Spleen (tissue), 11 donors: Measurements from ENCODE around the gene BNIP3. TPM values are rescaled to one million over a fixed set of nuclear protein-coding genes. Genes with fewer than 3 reads are reported as not detected.

ENCODE experiments used
- DNase-seq: peaks from one replicate; pipeline ENCODE4 v3.0.0-alpha.2; 2020
- H3K27ac ChIP-seq, 8 donors: fragments of 200-600 bp; sonication (generic) in 7 of 8; 1 replicate in 4 of 8; 2 replicates in 4 of 8; pipeline versions ENCODE4 v1.5.0 to v1.8.0; 2016 to 2021; ENCODE audit warnings: inconsistent platforms in 4 of 8, mild to moderate bottlenecking in 4 of 8, moderate library complexity in 1 of 8
- H3K27me3 ChIP-seq, 7 donors: fragments of 200-600 bp; sonication (generic) in 6 of 7; replicated peaks in 1 of 7; 1 replicate in 4 of 7; 2 replicates in 3 of 7; pipeline versions ENCODE4 v1.5.0 to v1.8.0; 2016 to 2021; ENCODE audit warnings: inconsistent platforms in 3 of 7, mild to moderate bottlenecking in 1 of 7
- H3K36me3 ChIP-seq, 6 donors: fragments of 200-600 bp; sonication (generic) in 5 of 6; 1 replicate in 4 of 6; 2 replicates in 2 of 6; pipeline versions ENCODE4 v1.5.0 to v1.8.0; 2016 to 2021; ENCODE audit warnings: inconsistent platforms in 2 of 6
- H3K4me1 ChIP-seq, 6 donors: fragments of 200-600 bp; sonication (generic) in 5 of 6; 1 replicate in 3 of 6; 2 replicates in 3 of 6; pipeline versions ENCODE4 v1.5.0 to v1.8.0; 2016 to 2021; ENCODE audit warnings: inconsistent platforms in 3 of 6
- H3K4me3 ChIP-seq, 8 donors: fragments of 200-600 bp; sonication (generic) in 7 of 8; 1 replicate in 4 of 8; 2 replicates in 4 of 8; pipeline versions ENCODE4 v1.5.0 to v1.8.0; 2016 to 2021; ENCODE audit warnings: inconsistent platforms in 4 of 8, mild to moderate bottlenecking in 4 of 8, moderate library complexity in 2 of 8
- H3K9me3 ChIP-seq, 8 donors: fragments of 200-600 bp; sonication (generic) in 7 of 8; 1 replicate in 4 of 8; 2 replicates in 4 of 8; pipeline versions ENCODE4 v1.5.0 to v1.8.0; 2016 to 2021; ENCODE audit warnings: inconsistent platforms in 4 of 8
- POLR2A ChIP-seq, 3 donors: fragments of 450-650 bp; IDR thresholded peaks; one replicate each; pipeline ENCODE4 v1.5.1; 2017; ENCODE audit warnings: antibody characterized with exemption in 3 of 3, mild to moderate bottlenecking in 1 of 3
- POLR2AphosphoS5 ChIP-seq, 3 donors: sonication (generic); formaldehyde crosslinking; IDR thresholded peaks; one replicate each; pipeline ENCODE4 v1.5.1; 2017; ENCODE audit warnings: antibody characterized with exemption in 3 of 3
- WGBS, 5 donors: extraction: QIAGEN DNeasy Blood & Tissue Kit in 3 of 5; methylation state at CpG; one replicate each; pipeline versions ENCODE4 v1.1.5 to v1.1.7; 2013 to 2018; 5-methylcytosine and 5-hydroxymethylcytosine counted together
- intact Hi-C: fragments of 100-400 bp; cut with DNase I; formaldehyde crosslinking; loops from one replicate; pipeline ENCODE4 v1.15.0; 2023; ENCODE audit warnings: low total_unique reads
- polyA plus RNA-seq, 3 donors: library from polyadenylated mRNA; stranded (reverse); fragments of 200-250 nt; gene quantifications; one replicate each; pipeline ENCODE4 v1.2.1, GENCODE V29; 2013
- total RNA-seq, 7 donors: library from RNA; depleted of rRNA in 3 of 7; stranded (reverse); fragments of >200 nt in 3 of 7; fragmentation: NEBNext Ultra II Directional in 4 of 7; extraction: Animal tissue kit (Norgen Biotek cat#: 25700) in 4 of 7; gene quantifications; one replicate each; pipeline versions ENCODE4 v1.1.0 to v1.2.1, GENCODE V29; 2016 to 2021
- TF ChIP-seq, protein P1 (sequence below), 11 experiments: fragments of 200-600 bp in 7 of 11; fragments of 450-650 bp in 4 of 11; sonication (generic) in 4 of 11; IDR thresholded peaks in 8 of 11; conservative IDR thresholded peaks in 3 of 11; 1 replicate in 7 of 11; 2 replicates in 4 of 11; pipeline versions ENCODE4 v1.4.0 to v1.8.0; 2016 to 2021; ENCODE audit warnings: antibody characterized with exemption in 11 of 11, inconsistent platforms in 4 of 11, mild to moderate bottlenecking in 1 of 11
- donor health status: healthy with polysubstance abuse.
- donor health status: DM: no; HTN: no; CAD: no; lungs with moderate emphysema.
- donor health status: DM: no; HTN: no; CAD: no.
- donor health status: Bipolar disorder and iron deficiency.
- donor health status: healthy.
- donor health status: DM: no; HTN: no; CAD: no.
- donor health status: DM: yes; HTN: yes; CAD: no.

Gene BNIP3
- total and polyA plus RNA-seq, 10 donors = 4.2 to 42.6 (median 16.6) TPM

DNA sequence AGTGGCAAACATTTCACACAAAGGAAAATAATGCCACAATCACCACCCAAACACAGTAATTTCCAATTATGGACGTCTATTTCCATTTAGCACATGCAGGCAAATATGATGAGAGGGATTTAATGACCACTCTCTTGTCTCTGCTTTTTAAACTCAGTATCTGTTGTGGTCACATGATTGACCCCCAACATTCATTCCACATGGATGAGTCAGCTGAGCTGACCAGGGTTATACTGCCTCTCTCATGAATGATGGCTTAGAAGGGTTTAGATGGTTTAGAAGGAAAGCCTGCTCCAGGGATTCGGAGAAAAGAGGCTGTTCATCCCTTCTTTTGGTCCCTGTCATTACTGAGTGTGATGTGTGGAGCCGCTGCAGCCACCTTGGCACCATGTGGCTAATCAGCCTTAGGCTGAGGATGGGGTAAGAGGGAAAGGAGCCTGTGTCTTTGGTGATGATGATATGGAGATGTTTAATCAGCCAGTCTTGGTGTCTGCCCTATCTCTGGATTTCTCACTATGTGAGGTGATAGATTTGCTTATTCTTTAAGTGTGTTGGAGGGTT, 45.8 kb upstream of the BNIP3 start:
- H3K36me3 ChIP-seq = no peaks in the 10 kb centered on the region

DNA sequence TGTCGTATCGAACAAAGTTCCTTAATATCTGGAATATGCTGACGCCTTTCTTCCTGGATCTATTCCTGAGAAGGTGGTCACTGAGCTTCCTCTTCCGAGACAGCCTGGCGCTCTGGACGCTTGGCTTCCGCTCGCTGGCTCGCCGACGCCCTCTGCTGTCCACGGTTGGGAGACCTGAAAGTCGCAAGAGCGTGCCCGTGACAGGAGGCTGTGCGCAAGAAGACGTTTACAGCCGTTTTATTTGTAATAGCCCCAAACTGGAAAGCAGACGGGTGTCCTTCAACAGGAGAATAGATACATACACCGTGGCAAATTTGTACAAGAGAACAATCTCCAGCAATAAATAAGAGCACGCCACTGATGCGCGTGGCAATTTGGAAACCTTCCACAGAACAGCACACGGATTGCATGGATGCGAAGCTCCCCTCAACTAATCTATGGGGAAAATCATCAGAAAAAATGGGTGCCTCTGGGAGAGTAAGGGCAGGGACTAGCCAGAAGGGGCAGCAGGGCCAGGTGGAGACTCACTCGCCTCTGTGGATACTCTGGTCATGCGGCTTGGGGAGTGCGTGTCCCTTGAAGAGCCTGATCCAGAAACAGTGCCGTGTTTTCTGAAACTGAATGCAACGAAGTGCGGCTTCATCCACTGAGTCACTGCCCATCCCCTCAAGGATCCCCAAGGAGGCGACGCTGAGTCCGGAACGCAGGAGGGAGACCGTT, 41.5 kb upstream of the BNIP3 start:
- Histone ChIP-seq H3K27ac (no peak overlapping the region), H3K36me3 (no peaks in the 10 kb centered on the region), H3K27me3 (peaks cover 0 to 47% (median 7%) of the 10 kb centered on the region in 7 donors), H3K4me3 (peak overlapping the region; percentile 0 to 49 (median 18)), H3K9me3 (no peaks in the 10 kb centered on the region), H3K4me1 (peaks cover 0 to 20% (median 12%) of the 10 kb centered on the region in 6 donors)
- intact Hi-C loops = loop anchor here (2.0 kb wide), 1 partner anchor 136 kb away; no protein-coding TSS in a partner anchor
- TF ChIP-seq POLR2A (IDR thresholded peaks at IDR 0.05) (no peak), POLR2AphosphoS5 (IDR thresholded peaks at IDR 0.05) (peak in 2 of 3 donors; percentile 64 to 68)
- TF ChIP-seq, protein P1, sequence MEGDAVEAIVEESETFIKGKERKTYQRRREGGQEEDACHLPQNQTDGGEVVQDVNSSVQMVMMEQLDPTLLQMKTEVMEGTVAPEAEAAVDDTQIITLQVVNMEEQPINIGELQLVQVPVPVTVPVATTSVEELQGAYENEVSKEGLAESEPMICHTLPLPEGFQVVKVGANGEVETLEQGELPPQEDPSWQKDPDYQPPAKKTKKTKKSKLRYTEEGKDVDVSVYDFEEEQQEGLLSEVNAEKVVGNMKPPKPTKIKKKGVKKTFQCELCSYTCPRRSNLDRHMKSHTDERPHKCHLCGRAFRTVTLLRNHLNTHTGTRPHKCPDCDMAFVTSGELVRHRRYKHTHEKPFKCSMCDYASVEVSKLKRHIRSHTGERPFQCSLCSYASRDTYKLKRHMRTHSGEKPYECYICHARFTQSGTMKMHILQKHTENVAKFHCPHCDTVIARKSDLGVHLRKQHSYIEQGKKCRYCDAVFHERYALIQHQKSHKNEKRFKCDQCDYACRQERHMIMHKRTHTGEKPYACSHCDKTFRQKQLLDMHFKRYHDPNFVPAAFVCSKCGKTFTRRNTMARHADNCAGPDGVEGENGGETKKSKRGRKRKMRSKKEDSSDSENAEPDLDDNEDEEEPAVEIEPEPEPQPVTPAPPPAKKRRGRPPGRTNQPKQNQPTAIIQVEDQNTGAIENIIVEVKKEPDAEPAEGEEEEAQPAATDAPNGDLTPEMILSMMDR (IDR thresholded peaks at IDR 0.05 in 8 of 11, conservative IDR thresholded peaks at IDR 0.05 in 3 of 11) = peak; percentile 57 to 94 (median 87)
- WGBS, 5 donors = 18 to 27% (median 24%) methylated on average over 35 to 36 of the region's 36 CpGs
- DNase-seq = peak; percentile 93

More for the DNA sequence above, 45.8 kb upstream of the BNIP3 start:
- H3K4me3 ChIP-seq = no peak overlapping the region
- intact Hi-C loops = no loop called here
- H3K4me1 ChIP-seq = peaks cover 0 to 15% (median 11%) of the 10 kb centered on the region in 6 donors
- peaks cover 0 to 83% (median 7%) of the 10 kb centered on the region in 7 donors for H3K27me3 ChIP-seq
- H3K9me3 ChIP-seq = no peaks in the 10 kb centered on the region
- TF ChIP-seq POLR2A (IDR thresholded peaks at IDR 0.05) = no peak
- TF ChIP-seq, protein P1 (IDR thresholded peaks at IDR 0.05 in 8 of 11, conservative IDR thresholded peaks at IDR 0.05 in 3 of 11) = no peak
- no peak for TF ChIP-seq POLR2AphosphoS5 (IDR thresholded peaks at IDR 0.05)
- no peak overlapping the region for H3K27ac ChIP-seq
- DNase-seq = no peak
- WGBS, 5 donors = 63 to 79% (median 75%) methylated on average over 3 of the region's 3 CpGs

DNA sequence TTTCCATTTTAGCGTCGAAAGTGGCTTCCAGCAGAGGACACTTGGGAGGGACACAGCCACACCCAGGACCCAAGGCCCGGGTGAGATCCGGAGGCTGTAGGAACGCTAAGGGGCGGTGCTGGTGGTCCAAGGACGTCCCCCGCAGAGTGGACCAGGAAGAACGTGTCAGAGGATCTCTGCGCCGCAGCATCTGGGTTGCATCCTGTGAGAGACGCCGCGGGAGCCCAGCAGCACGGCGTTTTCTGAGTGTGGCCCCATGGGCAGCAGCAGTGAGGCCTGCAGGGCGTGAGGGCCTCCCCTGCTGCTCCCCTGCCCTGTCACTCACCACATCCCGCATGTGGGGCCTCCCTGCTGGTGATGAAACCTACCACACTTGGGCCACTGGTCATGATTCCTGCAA, 40.5 kb upstream of the BNIP3 start:
- TF ChIP-seq, protein P1 (IDR thresholded peaks at IDR 0.05 in 8 of 11, conservative IDR thresholded peaks at IDR 0.05 in 3 of 11) = no peak
- TF ChIP-seq POLR2AphosphoS5 (IDR thresholded peaks at IDR 0.05) (no peak), POLR2A (IDR thresholded peaks at IDR 0.05) (no peak)
- H3K9me3 ChIP-seq = no peaks in the 10 kb centered on the region
- peaks cover 0 to 20% (median 12%) of the 10 kb centered on the region in 6 donors for H3K4me1 ChIP-seq
- H3K27ac ChIP-seq = no peak overlapping the region
- no peaks in the 10 kb centered on the region for H3K36me3 ChIP-seq
- H3K4me3 ChIP-seq = no peak overlapping the region
- intact Hi-C loops = loop anchor here (2.0 kb wide), 1 partner anchor 135 kb away; no protein-coding TSS in a partner anchor
- WGBS, 5 donors = 72 to 96% (median 77%) methylated on average over 4 to 18 of the region's 18 CpGs
- no peak for DNase-seq
- H3K27me3 ChIP-seq = peaks cover 0 to 38% (median 6%) of the 10 kb centered on the region in 7 donors
